ENCODE data around the gene SLC30A4.

GRCh38 chr15:45551676-45552075 is 29.1 kb upstream of the SLC30A4 start:
- no peak for TF ChIP-seq GATA3 (IDR thresholded peaks at IDR 0.05; ENCODE audit: low read depth, low read length)
- TF ChIP-seq GATA2 (IDR thresholded peaks at IDR 0.05; ENCODE audit: low read depth, low read length): no peak
